Hepatocyte (in vitro differentiated cells): ENCODE results near the gene KRT78. TPM values are rescaled to one million over a fixed set of nuclear protein-coding genes. Genes with fewer than 3 reads are reported as not detected.
"Not testable (repeated sequence)": the region's sequence is repeated elsewhere in the genome, so short reads cannot be mapped to it uniquely, and the experiment has no call there.

Source experiments
- DNase-seq: peaks from one replicate; pipeline ENCODE4 v3.0.0-alpha.2; 2016; ENCODE audit warnings: low spot score
- H2AFZ ChIP-seq: fragments of 200-600 bp; sonication (generic); 2 replicates; pipeline ENCODE4 v1.6.0; 2016; ENCODE audit warnings: antibody characterized with exemption, mild to moderate bottlenecking
- H3K27ac ChIP-seq: fragments of 200-600 bp; sonication (generic); 2 replicates; pipeline ENCODE4 v1.5.1; 2016; ENCODE audit warnings: mild to moderate bottlenecking
- H3K27me3 ChIP-seq: fragments of 200-600 bp; sonication (generic); 2 replicates; pipeline ENCODE4 v1.6.1; 2016
- H3K36me3 ChIP-seq: fragments of 200-600 bp; sonication (generic); replicated peaks from 2 replicates; pipeline ENCODE4 v1.5.1; 2016; ENCODE audit warnings: low read depth; ENCODE audit not compliant: insufficient read depth
- H3K4me1 ChIP-seq: fragments of 200-600 bp; sonication (generic); 2 replicates; pipeline ENCODE4 v1.5.1; 2016; ENCODE audit warnings: mild to moderate bottlenecking, moderate library complexity; ENCODE audit not compliant: insufficient read depth
- H3K4me2 ChIP-seq: fragments of 200-600 bp; sonication (generic); 2 replicates; pipeline ENCODE4 v1.6.0; 2016
- H3K4me3 ChIP-seq: fragments of 200-600 bp; sonication (generic); 2 replicates; pipeline ENCODE4 v1.5.1; 2016; ENCODE audit warnings: mild to moderate bottlenecking
- H3K79me2 ChIP-seq: fragments of 200-600 bp; sonication (generic); 2 replicates; pipeline ENCODE4 v1.6.0; 2017; ENCODE audit warnings: mild to moderate bottlenecking
- H3K9me2 ChIP-seq: fragments of 200-600 bp; sonication (generic); replicated peaks from 2 replicates; pipeline ENCODE4 v1.6.0; 2017; ENCODE audit warnings: mild to moderate bottlenecking; ENCODE audit not compliant: insufficient read depth
- H3K9me3 ChIP-seq: fragments of 200-600 bp; sonication (generic); 2 replicates; pipeline ENCODE4 v1.5.1; 2016; ENCODE audit warnings: low read depth, mild to moderate bottlenecking
- H4K20me1 ChIP-seq: fragments of 200-600 bp; sonication (generic); 2 replicates; pipeline ENCODE4 v1.6.0; 2016; ENCODE audit warnings: mild to moderate bottlenecking; ENCODE audit not compliant: insufficient read depth, poor library complexity, severe bottlenecking
- EZH2phosphoT487 ChIP-seq: fragments of 200-600 bp; sonication (generic); IDR thresholded peaks from one replicate; pipeline ENCODE4 v1.6.1; 2018; ENCODE audit warnings: antibody characterized with exemption, mild to moderate bottlenecking, low read depth, moderate library complexity; ENCODE audit not compliant: unreplicated experiment, severe bottlenecking
- WGBS: methylation state at CpG from one replicate; pipeline ENCODE4 v1.1.6; 2016; ENCODE audit warnings: low lambda C conversion rate; ENCODE audit errors: missing lambda C conversion rate; 5-methylcytosine and 5-hydroxymethylcytosine counted together
- polyA plus RNA-seq: library from polyadenylated mRNA; unstranded; fragments of >200 nt; fragmentation: Nextera tagmentation; extraction: Ambion mirVana; gene quantifications from 2 replicates; pipeline ENCODE4 v1.2.1, GENCODE V29; 2016
- total RNA-seq: library from RNA; depleted of rRNA; stranded (reverse); fragments of >200 nt; gene quantifications from 2 replicates; pipeline ENCODE4 v1.2.3, GENCODE V29; 2014
- TF ChIP-seq, protein P1 (sequence below): fragments of 200-600 bp; sonication (generic); IDR thresholded peaks from 2 replicates; pipeline ENCODE4 v1.5.1; 2016; ENCODE audit warnings: antibody characterized with exemption, mild to moderate bottlenecking; ENCODE audit not compliant: poor library complexity

KRT78 gene
- total and polyA plus RNA-seq, 2 experiments from 2014 or later, result not detected

DNA sequence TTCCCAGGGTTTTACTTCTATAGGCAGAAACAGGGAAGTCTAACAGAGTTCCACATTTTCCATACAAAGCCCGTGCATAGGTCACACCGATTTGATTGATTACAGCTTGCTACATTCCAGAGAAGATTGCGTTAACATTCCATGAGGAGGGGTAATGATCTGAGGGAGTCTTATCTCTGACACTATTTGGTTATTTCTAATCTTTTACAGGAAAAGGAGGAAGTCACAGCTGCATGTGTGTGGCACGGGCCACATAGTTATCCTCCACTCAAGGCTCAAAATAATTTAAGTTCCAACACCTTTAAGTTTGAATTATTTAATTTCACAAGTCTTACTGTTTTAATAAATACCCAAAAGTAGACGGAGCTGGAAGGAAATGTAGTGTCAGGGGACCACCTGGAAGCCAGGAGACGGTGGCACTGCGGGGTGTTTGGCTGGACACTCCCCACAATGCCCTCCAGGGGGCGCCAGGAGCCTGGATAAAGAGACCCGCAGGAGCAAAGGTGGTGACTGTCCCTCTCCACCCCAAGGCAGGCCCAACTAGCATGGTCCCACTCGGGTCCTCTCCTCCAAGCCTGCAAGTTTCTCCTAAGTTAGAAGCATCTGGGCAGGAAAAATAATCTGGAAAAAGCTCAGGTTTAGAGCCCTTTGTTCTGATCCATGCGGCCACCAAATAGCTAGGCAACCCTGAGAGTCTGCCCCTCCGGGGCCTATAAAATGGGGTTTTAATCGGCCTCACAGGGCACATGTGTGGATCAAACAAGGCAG is 35.9 kb upstream of the KRT78 start:
- Histone ChIP-seq H3K4me2 (peak overlapping the region; percentile 49), H3K79me2 (no peaks in the 10 kb centered on the region), H4K20me1 (no peaks in the 10 kb centered on the region), H3K4me1 (no peaks in the 10 kb centered on the region), H3K27ac (peak overlapping the region; percentile 87), H3K9me2 (no peaks in the 10 kb centered on the region), H2AFZ (no peak overlapping the region), H3K36me3 (no peaks in the 10 kb centered on the region), H3K4me3 (no peak overlapping the region), H3K9me3 (no peaks in the 10 kb centered on the region), H3K27me3 (no peaks in the 10 kb centered on the region)
- peak; percentile 88 for DNase-seq
- whole genome bisulfite sequencing, result 25% methylated on average over 13 of the region's 13 CpGs
- TF ChIP-seq, protein P1, sequence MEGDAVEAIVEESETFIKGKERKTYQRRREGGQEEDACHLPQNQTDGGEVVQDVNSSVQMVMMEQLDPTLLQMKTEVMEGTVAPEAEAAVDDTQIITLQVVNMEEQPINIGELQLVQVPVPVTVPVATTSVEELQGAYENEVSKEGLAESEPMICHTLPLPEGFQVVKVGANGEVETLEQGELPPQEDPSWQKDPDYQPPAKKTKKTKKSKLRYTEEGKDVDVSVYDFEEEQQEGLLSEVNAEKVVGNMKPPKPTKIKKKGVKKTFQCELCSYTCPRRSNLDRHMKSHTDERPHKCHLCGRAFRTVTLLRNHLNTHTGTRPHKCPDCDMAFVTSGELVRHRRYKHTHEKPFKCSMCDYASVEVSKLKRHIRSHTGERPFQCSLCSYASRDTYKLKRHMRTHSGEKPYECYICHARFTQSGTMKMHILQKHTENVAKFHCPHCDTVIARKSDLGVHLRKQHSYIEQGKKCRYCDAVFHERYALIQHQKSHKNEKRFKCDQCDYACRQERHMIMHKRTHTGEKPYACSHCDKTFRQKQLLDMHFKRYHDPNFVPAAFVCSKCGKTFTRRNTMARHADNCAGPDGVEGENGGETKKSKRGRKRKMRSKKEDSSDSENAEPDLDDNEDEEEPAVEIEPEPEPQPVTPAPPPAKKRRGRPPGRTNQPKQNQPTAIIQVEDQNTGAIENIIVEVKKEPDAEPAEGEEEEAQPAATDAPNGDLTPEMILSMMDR, result peak; percentile 99
- no peak for TF ChIP-seq EZH2phosphoT487

DNA sequence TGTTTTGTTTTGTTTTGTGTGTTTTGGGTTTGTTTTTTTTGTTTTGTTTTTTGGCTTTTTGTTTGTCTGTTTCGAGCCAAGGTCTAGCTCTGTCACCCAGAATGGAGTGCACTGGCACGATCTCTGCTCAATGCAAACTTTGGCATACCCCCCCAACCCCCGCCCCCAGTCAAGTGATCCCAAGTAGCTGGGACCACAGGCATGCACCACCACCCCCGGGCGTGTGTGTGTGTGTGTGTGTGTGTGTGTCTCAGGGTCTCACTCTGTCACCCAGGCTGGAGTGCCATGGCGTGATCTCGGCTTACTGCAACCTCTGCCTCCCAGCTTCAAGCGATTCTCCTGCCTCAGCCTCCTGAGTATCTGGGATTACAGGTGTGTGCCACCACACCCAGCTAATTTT is 31.7 kb upstream of the KRT78 start:
- H3K27me3 ChIP-seq, H3K79me2 ChIP-seq, H3K4me3 ChIP-seq, DNase-seq, H3K36me3 ChIP-seq, H3K9me3 ChIP-seq, H2AFZ ChIP-seq, H3K27ac ChIP-seq, H4K20me1 ChIP-seq, H3K9me2 ChIP-seq, H3K4me2 ChIP-seq: not testable (repeated sequence)
- H3K4me1 ChIP-seq, result peaks cover 12% of the 10 kb centered on the region
- WGBS, result 78% methylated on average over 6 of the region's 8 CpGs

DNA sequence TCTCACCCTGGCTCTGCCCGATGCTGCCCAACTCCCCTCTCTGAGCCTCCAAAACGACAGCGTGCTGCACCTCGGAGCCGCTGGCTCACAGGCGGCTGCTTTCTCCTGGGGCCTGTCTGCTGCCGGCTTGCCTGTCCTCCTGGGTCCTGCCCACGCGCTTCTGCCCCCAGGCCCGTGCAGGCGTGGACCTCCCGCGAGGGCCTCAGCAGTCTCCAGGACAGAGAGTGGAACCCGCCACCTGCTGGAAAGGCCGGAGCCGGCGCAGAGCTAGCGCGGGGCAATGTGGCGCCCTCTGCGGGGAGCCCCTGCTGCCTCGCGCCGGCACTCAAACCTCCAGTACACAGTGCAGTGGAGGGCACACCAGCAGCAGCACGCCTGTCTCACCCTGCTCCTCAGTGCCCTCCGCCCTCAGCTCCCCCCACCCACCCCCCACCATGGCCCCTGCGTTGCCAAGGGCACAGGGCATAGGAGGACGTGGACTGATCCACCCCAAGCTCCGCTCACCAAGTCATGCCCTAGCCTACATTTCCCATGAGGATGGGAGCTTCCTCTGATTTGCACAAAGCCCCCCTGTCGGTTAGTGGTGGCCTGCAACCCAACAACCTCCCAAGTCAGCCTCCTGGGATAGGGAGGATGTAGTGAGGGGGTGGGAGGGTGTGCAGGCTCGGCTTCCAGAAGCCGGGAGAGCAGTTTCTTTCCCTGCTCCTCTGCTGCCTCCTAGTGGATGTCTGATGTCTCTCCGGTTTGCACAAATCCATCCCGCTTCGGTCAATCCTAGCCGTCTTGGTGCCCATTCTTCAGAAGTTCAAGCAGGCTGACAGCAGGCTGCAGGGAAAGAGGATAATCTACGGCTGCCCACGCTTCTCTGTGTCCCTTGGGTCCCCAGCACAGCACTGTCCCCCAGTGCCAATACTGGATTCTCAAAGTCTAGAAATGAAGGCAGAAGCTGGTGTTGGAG is 30.9 kb upstream of the KRT78 start:
- peak; percentile 95 for DNase-seq
- H3K4me2 ChIP-seq, result peak overlapping the region; percentile 85
- peak overlapping the region; percentile 55 for H3K27ac ChIP-seq
- no peaks in the 10 kb centered on the region for H4K20me1 ChIP-seq
- 9% methylated on average over 33 of the region's 38 CpGs for WGBS
- H2AFZ ChIP-seq, result peak overlapping the region; percentile 37
- H3K27me3 ChIP-seq, result no peaks in the 10 kb centered on the region
- H3K4me1 ChIP-seq, result peaks cover 18% of the 10 kb centered on the region
- H3K9me3 ChIP-seq, result no peaks in the 10 kb centered on the region
- H3K4me3 ChIP-seq, result no peak overlapping the region
- no peaks in the 10 kb centered on the region for H3K9me2 ChIP-seq
- TF ChIP-seq, protein P1, result peak; percentile 78
- no peak for TF ChIP-seq EZH2phosphoT487
- no peaks in the 10 kb centered on the region for H3K79me2 ChIP-seq
- no peaks in the 10 kb centered on the region for H3K36me3 ChIP-seq
